Uterus (tissue), 2 donors: ENCODE results near the gene PSMG3.

Experiments
- POLR2A ChIP-seq, 2 donors: fragments of 450-650 bp; IDR thresholded peaks; one replicate each; pipeline ENCODE4 v1.6.1; 2016; ENCODE audit warnings: antibody characterized with exemption in 2 of 2, mild to moderate bottlenecking in 1 of 2, moderate library complexity in 1 of 2
- TF ChIP-seq, protein P1 (sequence below), 4 experiments: fragments of 200-600 bp in 2 of 4; fragments of 450-650 bp in 2 of 4; sonication (generic) in 2 of 4; IDR thresholded peaks; one replicate each; pipeline ENCODE4 v1.5.1; 2016 to 2019; ENCODE audit warnings: antibody characterized with exemption in 4 of 4, mild to moderate bottlenecking in 2 of 4, moderate library complexity in 1 of 4

DNA sequence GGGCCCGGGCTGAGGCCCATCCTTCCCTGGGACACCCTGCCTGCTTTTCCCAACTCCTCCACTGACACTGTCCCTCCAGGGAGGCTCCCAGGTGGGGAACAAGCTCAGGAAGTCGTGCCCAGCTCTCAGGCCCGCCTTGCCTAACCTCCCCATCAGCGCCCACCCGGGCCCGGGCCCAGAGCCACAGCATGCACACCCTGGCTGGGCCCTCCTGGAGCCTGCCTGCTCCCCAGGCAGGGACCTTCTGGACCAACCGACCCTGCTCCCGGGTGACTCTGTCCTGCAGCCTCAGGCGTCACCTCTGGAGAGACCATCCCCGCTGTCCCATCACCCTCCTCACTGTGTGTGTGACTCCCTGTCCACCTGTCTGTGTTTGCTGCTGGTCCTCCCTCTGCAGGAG lies 12.1 kb downstream of the PSMG3 start:
- TF ChIP-seq, protein P1, sequence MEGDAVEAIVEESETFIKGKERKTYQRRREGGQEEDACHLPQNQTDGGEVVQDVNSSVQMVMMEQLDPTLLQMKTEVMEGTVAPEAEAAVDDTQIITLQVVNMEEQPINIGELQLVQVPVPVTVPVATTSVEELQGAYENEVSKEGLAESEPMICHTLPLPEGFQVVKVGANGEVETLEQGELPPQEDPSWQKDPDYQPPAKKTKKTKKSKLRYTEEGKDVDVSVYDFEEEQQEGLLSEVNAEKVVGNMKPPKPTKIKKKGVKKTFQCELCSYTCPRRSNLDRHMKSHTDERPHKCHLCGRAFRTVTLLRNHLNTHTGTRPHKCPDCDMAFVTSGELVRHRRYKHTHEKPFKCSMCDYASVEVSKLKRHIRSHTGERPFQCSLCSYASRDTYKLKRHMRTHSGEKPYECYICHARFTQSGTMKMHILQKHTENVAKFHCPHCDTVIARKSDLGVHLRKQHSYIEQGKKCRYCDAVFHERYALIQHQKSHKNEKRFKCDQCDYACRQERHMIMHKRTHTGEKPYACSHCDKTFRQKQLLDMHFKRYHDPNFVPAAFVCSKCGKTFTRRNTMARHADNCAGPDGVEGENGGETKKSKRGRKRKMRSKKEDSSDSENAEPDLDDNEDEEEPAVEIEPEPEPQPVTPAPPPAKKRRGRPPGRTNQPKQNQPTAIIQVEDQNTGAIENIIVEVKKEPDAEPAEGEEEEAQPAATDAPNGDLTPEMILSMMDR (IDR thresholded peaks at IDR 0.05): no peak
- TF ChIP-seq POLR2A (IDR thresholded peaks at IDR 0.05): no peak
